Breast epithelium (tissue), 4 donors: ENCODE results near the gene ODAD3. TPM values are rescaled to one million over a fixed set of nuclear protein-coding genes. Genes with fewer than 3 reads are reported as not detected.

ENCODE experiments used
- DNase-seq, 2 donors: peaks; one replicate each; pipeline ENCODE4 v3.0.0-alpha.2; 2019; ENCODE audit warnings: low spot score in 2 of 2
- H3K27ac ChIP-seq, 2 donors: fragments of 200-600 bp; sonication (generic) in 1 of 2; one replicate each; pipeline ENCODE4 v1.5.1; 2016 to 2019; ENCODE audit warnings: mild to moderate bottlenecking in 1 of 2
- H3K27me3 ChIP-seq, 2 donors: fragments of 200-600 bp; sonication (generic) in 1 of 2; one replicate each; pipeline versions ENCODE4 v1.5.1 to v1.6.0; 2017 to 2019; ENCODE audit warnings: control low read depth in 1 of 2, mild to moderate bottlenecking in 1 of 2
- H3K36me3 ChIP-seq: fragments of 200-600 bp; one replicate; pipeline ENCODE4 v1.5.1; 2019
- H3K4me1 ChIP-seq, 2 donors: fragments of 200-600 bp; sonication (generic); one replicate each; pipeline ENCODE4 v1.5.1; 2016 to 2019; ENCODE audit warnings: control low read depth in 1 of 2
- H3K4me3 ChIP-seq, 3 donors: fragments of 200-600 bp; sonication (generic); 1 replicate in 2 of 3; 2 replicates in 1 of 3; pipeline ENCODE4 v1.5.1; 2016 to 2019; ENCODE audit warnings: mild to moderate bottlenecking in 3 of 3, moderate library complexity in 2 of 3
- H3K9me3 ChIP-seq, 2 donors: fragments of 200-600 bp; sonication (generic) in 1 of 2; one replicate each; pipeline ENCODE4 v1.5.1; 2016 to 2019; ENCODE audit warnings: control low read depth in 1 of 2
- POLR2A ChIP-seq: fragments of 450-650 bp; IDR thresholded peaks from one replicate; pipeline ENCODE4 v1.6.1; 2016; ENCODE audit warnings: antibody characterized with exemption, mild to moderate bottlenecking, moderate library complexity
- POLR2AphosphoS5 ChIP-seq, 3 donors: sonication (generic); formaldehyde crosslinking; IDR thresholded peaks; one replicate each; pipeline ENCODE4 v1.6.1; 2017; ENCODE audit warnings: antibody characterized with exemption in 3 of 3
- intact Hi-C: fragments of 100-400 bp; cut with DNase I; formaldehyde crosslinking; loops from one replicate; pipeline ENCODE4 v1.15.1; 2023; ENCODE audit warnings: low total_unique reads
- total RNA-seq, 3 donors: library from RNA; depleted of rRNA; stranded (reverse); fragments of >200 nt; gene quantifications; one replicate each; pipeline ENCODE4 v1.1.0, GENCODE V29; 2016
- TF ChIP-seq, protein P1 (sequence below), 3 donors: fragments of 450-650 bp; IDR thresholded peaks; one replicate each; pipeline ENCODE4 v1.5.1; 2016 to 2017; ENCODE audit warnings: antibody characterized with exemption in 3 of 3, mild to moderate bottlenecking in 3 of 3, moderate library complexity in 3 of 3

Gene ODAD3
- total RNA-seq, 3 donors from 2014 or later, result 0.33 to 0.59 TPM; not detected in 1

DNA sequence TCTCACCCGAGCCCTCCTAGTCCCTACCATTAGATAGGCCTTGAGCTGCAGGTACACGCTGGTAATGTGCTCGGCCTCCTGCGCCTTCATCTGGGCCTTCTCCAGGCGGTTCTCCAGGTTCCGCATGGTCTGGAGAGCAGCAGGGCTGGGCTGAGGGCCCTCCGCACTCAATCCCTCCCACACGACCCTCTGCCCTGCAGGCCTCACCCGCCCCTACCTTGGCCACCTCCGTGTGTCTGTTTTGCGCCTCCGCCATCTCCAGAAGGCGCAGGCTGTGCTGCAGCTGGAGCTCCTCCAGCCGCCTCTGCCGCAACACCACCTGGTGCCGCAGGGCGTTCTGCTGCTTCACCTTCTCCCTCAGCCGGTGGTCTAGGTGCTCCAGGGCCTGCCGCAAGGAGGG lies 8.3 kb downstream of the ODAD3 start:
- TF ChIP-seq POLR2AphosphoS5 (IDR thresholded peaks at IDR 0.05), result no peak
- TF ChIP-seq, protein P1, sequence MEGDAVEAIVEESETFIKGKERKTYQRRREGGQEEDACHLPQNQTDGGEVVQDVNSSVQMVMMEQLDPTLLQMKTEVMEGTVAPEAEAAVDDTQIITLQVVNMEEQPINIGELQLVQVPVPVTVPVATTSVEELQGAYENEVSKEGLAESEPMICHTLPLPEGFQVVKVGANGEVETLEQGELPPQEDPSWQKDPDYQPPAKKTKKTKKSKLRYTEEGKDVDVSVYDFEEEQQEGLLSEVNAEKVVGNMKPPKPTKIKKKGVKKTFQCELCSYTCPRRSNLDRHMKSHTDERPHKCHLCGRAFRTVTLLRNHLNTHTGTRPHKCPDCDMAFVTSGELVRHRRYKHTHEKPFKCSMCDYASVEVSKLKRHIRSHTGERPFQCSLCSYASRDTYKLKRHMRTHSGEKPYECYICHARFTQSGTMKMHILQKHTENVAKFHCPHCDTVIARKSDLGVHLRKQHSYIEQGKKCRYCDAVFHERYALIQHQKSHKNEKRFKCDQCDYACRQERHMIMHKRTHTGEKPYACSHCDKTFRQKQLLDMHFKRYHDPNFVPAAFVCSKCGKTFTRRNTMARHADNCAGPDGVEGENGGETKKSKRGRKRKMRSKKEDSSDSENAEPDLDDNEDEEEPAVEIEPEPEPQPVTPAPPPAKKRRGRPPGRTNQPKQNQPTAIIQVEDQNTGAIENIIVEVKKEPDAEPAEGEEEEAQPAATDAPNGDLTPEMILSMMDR (IDR thresholded peaks at IDR 0.05), result no peak
- Histone ChIP-seq H3K4me1 (no peaks in the 10 kb centered on the region), H3K4me3 (no peak overlapping the region), H3K36me3 (no peaks in the 10 kb centered on the region), H3K9me3 (no peaks in the 10 kb centered on the region), H3K27ac (no peak overlapping the region), H3K27me3 (peaks cover 1 to 14% of the 10 kb centered on the region in 2 donors)
- DNase-seq, result no peak
- intact Hi-C loops, result loop anchor here (5.0 kb wide), 1 partner anchor 1404 kb away; no protein-coding TSS in a partner anchor

- Histone ChIP-seq H3K4me3 (no peak overlapping the region), H3K9me3 (no peaks in the 10 kb centered on the region), H3K4me1 (no peaks in the 10 kb centered on the region), H3K36me3 (no peaks in the 10 kb centered on the region), H3K27ac (no peak overlapping the region), H3K27me3 (peaks cover 4 to 17% of the 10 kb centered on the region in 2 donors)
- no peak for DNase-seq
- intact Hi-C loops, result loop anchor here (5.0 kb wide), 1 partner anchor 1404 kb away; no protein-coding TSS in a partner anchor
- TF ChIP-seq POLR2AphosphoS5 (IDR thresholded peaks at IDR 0.05) (no peak), POLR2A (no peak)
- TF ChIP-seq, protein P1 (IDR thresholded peaks at IDR 0.05), result no peak
These were observed 9.0 kb downstream of the ODAD3 start for GRCh38 chr19:11425719-11426457.

DNA sequence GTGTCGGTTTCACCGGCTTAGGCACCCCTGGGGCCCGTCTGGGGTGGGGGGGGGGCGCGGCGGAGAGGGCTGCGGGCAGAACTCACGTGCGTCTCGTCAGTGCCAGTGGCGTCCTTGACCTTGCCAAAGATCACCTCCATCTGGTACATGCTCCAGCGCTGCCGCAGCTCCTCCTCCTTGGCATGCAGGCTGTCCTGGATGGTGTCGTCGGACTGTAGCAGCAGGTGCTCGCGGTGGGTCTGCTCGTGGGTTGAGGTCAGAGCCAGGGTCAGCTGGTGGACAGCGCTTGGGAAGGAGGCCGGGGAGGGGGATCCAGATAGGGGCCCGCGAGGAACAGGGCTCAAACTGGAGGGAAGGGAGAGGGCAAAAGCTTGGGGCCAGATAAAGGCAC lies 11.1 kb downstream of the ODAD3 start:
- intact Hi-C loops, result loop anchor here (5.0 kb wide), 1 partner anchor 1579 kb away; no protein-coding TSS in a partner anchor
- H3K36me3 ChIP-seq, result no peaks in the 10 kb centered on the region
- TF ChIP-seq, protein P1 (IDR thresholded peaks at IDR 0.05), result no peak
- TF ChIP-seq POLR2A, result no peak
- TF ChIP-seq POLR2AphosphoS5 (IDR thresholded peaks at IDR 0.05), result no peak
- H3K27me3 ChIP-seq, result peaks cover 4 to 19% of the 10 kb centered on the region in 2 donors
- H3K27ac ChIP-seq, result no peak overlapping the region
- H3K4me1 ChIP-seq, result no peaks in the 10 kb centered on the region
- H3K9me3 ChIP-seq, result no peaks in the 10 kb centered on the region
- DNase-seq, result no peak
- no peak overlapping the region for H3K4me3 ChIP-seq

- TF ChIP-seq POLR2AphosphoS5 (IDR thresholded peaks at IDR 0.05) (no peak), POLR2A (no peak)
- TF ChIP-seq, protein P1 (IDR thresholded peaks at IDR 0.05), result no peak
- H3K4me1 ChIP-seq, result no peaks in the 10 kb centered on the region
- no peaks in the 10 kb centered on the region for H3K9me3 ChIP-seq
- H3K27ac ChIP-seq, result no peak overlapping the region
- no peak overlapping the region for H3K4me3 ChIP-seq
- DNase-seq, result no peak
- no peaks in the 10 kb centered on the region for H3K36me3 ChIP-seq
- intact Hi-C loops, result loop anchor here (5.0 kb wide), 1 partner anchor 1579 kb away; no protein-coding TSS in a partner anchor
- H3K27me3 ChIP-seq, result peaks cover 4 to 21% of the 10 kb centered on the region in 2 donors
These were observed 11.6 kb downstream of the ODAD3 start for GRCh38 chr19:11423164-11423790.
